HepG2 (cell line): Measurements from ENCODE around the gene FLRT2. TPM values are rescaled to one million over a fixed set of nuclear protein-coding genes. Genes with fewer than 3 reads are reported as not detected.

Experiments
- ATAC-seq: fragments of 200-7000 bp; cut with Tn5 transposase; 3 replicates; pipeline ENCODE4 v1.9.1; 2020; ENCODE audit warnings: mild to moderate bottlenecking, moderate library complexity
- BruUV-seq: library from RNA; stranded (reverse); fragments of 400-500 nt; replicated peaks from 2 replicates; lab custom pipeline; 2021; lab: Mats Ljungman, UMichigan
- CTCF ChIA-PET: fragments of 300-600 bp; formaldehyde crosslinking; extraction: SDS; loops from one replicate; lab custom pipeline; 2021; ENCODE audit warnings: low total read pairs, inconsistent platforms, low intra/inter-chr PET ratio; lab: Yijun Ruan, JAX
- POLR2A ChIA-PET: fragments of 350-600 bp; sonication (Branson Sonifier 250); formaldehyde crosslinking; loops from one replicate; lab custom pipeline; 2020; ENCODE audit warnings: antibody characterized with exemption, inconsistent platforms; lab: Yijun Ruan, JAX
- DNase-seq: peaks from one replicate; pipeline ENCODE4 v3.0.0-alpha.2; 2015; ENCODE audit warnings: low spot score
- FAIRE-seq: peaks from 3 replicates; lab custom pipeline; 2011; peaks lifted over from hg19 to GRCh38; lab: Jason Lieb, UNC
- H2AFZ ChIP-seq: one replicate; pipeline ENCODE4 v1.6.1; 2011; ENCODE audit warnings: low read length, inconsistent platforms
- H3K27ac ChIP-seq: fragments of 300-600 bp; 3 replicates; pipeline ENCODE4 v1.8.0; 2011; ENCODE audit warnings: mixed run types, mild to moderate bottlenecking, mixed read lengths, low read length, inconsistent platforms; ENCODE audit not compliant: insufficient read depth; ENCODE audit errors: extremely low read length
- H3K27me3 ChIP-seq, 2 experiments: fragments of 200-600 bp in 1 of 2; 2 replicates in 1 of 2; 3 replicates in 1 of 2; pipeline versions ENCODE4 v1.6.0 to v1.8.0; 2011; ENCODE audit warnings: low read length in 2 of 2, mild to moderate bottlenecking in 2 of 2, moderate library complexity in 2 of 2, inconsistent platforms in 1 of 2; ENCODE audit not compliant: insufficient read depth in 2 of 2, control insufficient read depth in 1 of 2
- H3K36me3 ChIP-seq, 2 experiments: fragments of 200-600 bp in 1 of 2; replicated peaks in 1 of 2; 2 replicates in 1 of 2; 3 replicates in 1 of 2; pipeline versions ENCODE4 v1.5.1 to v1.8.0; 2011; ENCODE audit warnings: low read length in 2 of 2, inconsistent platforms in 1 of 2; ENCODE audit not compliant: insufficient read depth in 2 of 2, control insufficient read depth in 1 of 2
- H3K4me1 ChIP-seq: 2 replicates; pipeline ENCODE4 v1.5.1; 2012; ENCODE audit warnings: low read length, inconsistent platforms; ENCODE audit not compliant: insufficient read depth
- H3K4me2 ChIP-seq: 2 replicates; pipeline ENCODE4 v1.6.0; 2011; ENCODE audit warnings: low read depth, low read length, inconsistent platforms
- H3K4me3 ChIP-seq, 3 experiments: fragments of 200-600 bp in 1 of 3; sonication (generic), shearing (Covaris generic) in 1 of 3; replicated peaks in 1 of 3; 2 replicates each; pipeline ENCODE4 v1.5.1; 2011 to 2016; ENCODE audit warnings: low read length in 3 of 3, inconsistent platforms in 2 of 3, low read depth in 2 of 3, mild to moderate bottlenecking in 2 of 3, control low read depth in 1 of 3, mixed read lengths in 1 of 3; ENCODE audit not compliant: insufficient read depth in 1 of 3
- H3K79me2 ChIP-seq: one replicate; pipeline ENCODE4 v1.6.1; 2011; ENCODE audit warnings: low read length, inconsistent platforms; ENCODE audit not compliant: insufficient read depth
- H3K9ac ChIP-seq: 2 replicates; pipeline ENCODE4 v1.6.0; 2011; ENCODE audit warnings: mild to moderate bottlenecking, low read depth, low read length, inconsistent platforms; ENCODE audit not compliant: insufficient read depth
- H3K9me3 ChIP-seq: 2 replicates; pipeline ENCODE4 v1.5.1; 2012; ENCODE audit warnings: mild to moderate bottlenecking, low read length
- H4K20me1 ChIP-seq: 2 replicates; pipeline ENCODE4 v1.6.0; 2011; ENCODE audit warnings: inconsistent platforms, mild to moderate bottlenecking, low read length, moderate library complexity; ENCODE audit not compliant: insufficient read depth
- DRAP1 ChIP-seq: IDR thresholded peaks from 2 replicates; pipeline ENCODE4 v1.6.1; 2016; ENCODE audit warnings: missing genetic modification reagents, missing compliant biosample characterization
- RAD21 ChIP-seq: fragments of 450-650 bp; formaldehyde crosslinking; IDR thresholded peaks from 2 replicates; pipeline ENCODE4 v1.5.0; 2020; ENCODE audit warnings: mild to moderate bottlenecking
- RFXAP ChIP-seq: sonication (generic); formaldehyde crosslinking; IDR thresholded peaks from 2 replicates; pipeline ENCODE4 v1.4.0; 2020; ENCODE audit warnings: missing genetic modification reagents, borderline replicate concordance
- SMC3 ChIP-seq: IDR thresholded peaks from 2 replicates; pipeline ENCODE4 v1.6.1; 2011; ENCODE audit warnings: low read length, improper control_type of control experiment
- STAG1 ChIP-seq: sonication (generic); formaldehyde crosslinking; IDR thresholded peaks from 2 replicates; pipeline ENCODE4 v1.4.0; 2020; ENCODE audit warnings: missing genetic modification reagents
- WGBS: methylation state at CpG from one replicate; pipeline ENCODE4 v1.1.6; 2017; ENCODE audit warnings: low lambda C conversion rate; 5-methylcytosine and 5-hydroxymethylcytosine counted together
- in situ Hi-C: cut with HindIII; loops from 2 replicates; pipeline ENCODE4 v1.10.0; 2017; ENCODE audit warnings: low pct_unique_long_range_greater_than_20kb; ENCODE audit not compliant: extremely low pct_ligation_motif_present
- intact Hi-C: fragments of 100-400 bp; cut with micrococcal nuclease; formaldehyde crosslinking; loops from one replicate; pipeline ENCODE4 v1.10.0; 2022; ENCODE audit not compliant: unreplicated experiment
- polyA plus RNA-seq, 8 experiments: library from polyadenylated mRNA; depleted of rRNA in 3 of 8; stranded (reverse) in 7 of 8; unstranded in 1 of 8; fragments of >200 nt; fragmentation: Illumina TruSeq in 4 of 8; extraction: Trizol in 4 of 8; gene quantifications; 2 replicates each; pipeline versions ENCODE4 v1.2.1 to v1.2.3, GENCODE V29; 2011 to 2016; ENCODE audit warnings: low read depth in 4 of 8, missing spikeins in 1 of 8, mixed read lengths in 1 of 8; ENCODE audit not compliant: insufficient read depth in 1 of 8
- total RNA-seq, 5 experiments: library from RNA; depleted of rRNA; stranded (reverse); fragments of >200 nt; fragmentation: Illumina TruSeq; extraction: Trizol; gene quantifications; 2 replicates each; pipeline ENCODE4 v1.2.3, GENCODE V29; 2016; ENCODE audit warnings: low read depth in 1 of 5
- TF ChIP-seq, protein P1 (sequence below): sonication (generic); formaldehyde crosslinking; IDR thresholded peaks from 2 replicates; pipeline ENCODE4 v1.5.0; 2020; ENCODE audit warnings: mild to moderate bottlenecking, missing genetic modification reagents, moderate library complexity

The FLRT2 gene
- total and polyA plus RNA-seq, 2 of the 13 experiments (the other 11 are each of a cell fraction or from before 2014, with no cell fraction given), result not detected

DNA sequence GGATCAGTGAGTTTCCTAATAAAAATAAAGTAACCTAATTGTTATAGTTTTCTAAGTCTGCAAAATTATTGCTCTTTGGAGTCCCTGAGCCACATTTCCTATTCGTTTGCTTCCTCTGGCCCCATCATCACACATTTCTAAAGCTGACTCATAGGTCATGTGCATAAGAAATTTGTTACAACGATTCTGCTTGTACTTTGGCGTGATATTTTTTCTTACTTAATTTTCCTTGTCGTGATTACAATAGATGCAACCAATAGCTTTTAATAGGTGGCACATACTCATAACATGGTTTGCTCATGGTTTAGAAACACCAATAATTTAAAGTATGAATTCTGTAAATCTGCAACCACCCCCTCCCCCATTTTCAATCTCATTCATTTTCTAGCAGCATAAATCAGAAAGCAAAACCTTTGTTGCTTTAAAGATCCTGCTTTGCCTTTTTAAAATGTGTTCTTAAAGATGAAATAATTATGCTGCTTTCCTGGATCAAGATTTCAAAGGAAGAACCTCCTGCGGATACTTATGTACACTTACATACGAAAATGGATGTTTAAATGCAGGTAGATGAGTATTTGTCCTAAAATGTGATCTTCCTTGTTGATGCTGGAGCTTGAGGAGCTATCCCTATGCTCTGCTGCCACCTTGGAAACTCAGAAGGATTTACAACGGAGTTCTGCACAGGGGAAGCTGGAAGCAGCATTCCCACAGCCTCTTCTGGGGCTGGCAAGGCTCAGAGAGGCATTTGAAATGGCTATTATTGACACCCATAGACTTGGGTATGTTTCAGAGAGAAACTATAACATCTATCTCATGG, 1.7 kb upstream of the FLRT2 start:
- FAIRE-seq, result peak; percentile 46
- peaks cover 14% of the 10 kb centered on the region; the same call in 1 of the 2 replicates for H3K9me3 ChIP-seq
- H3K4me3 ChIP-seq, result no peak overlapping the region; a peak in 1 of 6 replicates
- TF ChIP-seq, protein P1, sequence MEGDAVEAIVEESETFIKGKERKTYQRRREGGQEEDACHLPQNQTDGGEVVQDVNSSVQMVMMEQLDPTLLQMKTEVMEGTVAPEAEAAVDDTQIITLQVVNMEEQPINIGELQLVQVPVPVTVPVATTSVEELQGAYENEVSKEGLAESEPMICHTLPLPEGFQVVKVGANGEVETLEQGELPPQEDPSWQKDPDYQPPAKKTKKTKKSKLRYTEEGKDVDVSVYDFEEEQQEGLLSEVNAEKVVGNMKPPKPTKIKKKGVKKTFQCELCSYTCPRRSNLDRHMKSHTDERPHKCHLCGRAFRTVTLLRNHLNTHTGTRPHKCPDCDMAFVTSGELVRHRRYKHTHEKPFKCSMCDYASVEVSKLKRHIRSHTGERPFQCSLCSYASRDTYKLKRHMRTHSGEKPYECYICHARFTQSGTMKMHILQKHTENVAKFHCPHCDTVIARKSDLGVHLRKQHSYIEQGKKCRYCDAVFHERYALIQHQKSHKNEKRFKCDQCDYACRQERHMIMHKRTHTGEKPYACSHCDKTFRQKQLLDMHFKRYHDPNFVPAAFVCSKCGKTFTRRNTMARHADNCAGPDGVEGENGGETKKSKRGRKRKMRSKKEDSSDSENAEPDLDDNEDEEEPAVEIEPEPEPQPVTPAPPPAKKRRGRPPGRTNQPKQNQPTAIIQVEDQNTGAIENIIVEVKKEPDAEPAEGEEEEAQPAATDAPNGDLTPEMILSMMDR (CRISPR knock-in tag), result peak; percentile 73
- TF ChIP-seq RAD21 (CRISPR knock-in tag) (peak; percentile 71), RFXAP (CRISPR knock-in tag) (no peak), DRAP1 (CRISPR knock-in tag) (no peak), STAG1 (CRISPR knock-in tag) (peak; percentile 83), SMC3 (peak; percentile 69)
- WGBS, result 28% methylated on average over 7 of the region's 7 CpGs
- peaks cover 4 to 45% of the 10 kb centered on the region in 2 experiments for H3K27me3 ChIP-seq
- no peak overlapping the region for H2AFZ ChIP-seq
- POLR2A ChIA-PET, result no interaction called here
- no peaks in the 10 kb centered on the region for H4K20me1 ChIP-seq
- no peak overlapping the region for H3K9ac ChIP-seq
- no peaks in the 10 kb centered on the region for H3K4me1 ChIP-seq
- in situ Hi-C loops (loop anchor here (10.0 kb wide), 1 partner anchor 113 kb away; no protein-coding TSS in a partner anchor), intact Hi-C loops (loop anchor here (2.0 to 10.0 kb wide), 2 partner anchors 113 to 333 kb away; no protein-coding TSS in a partner anchor)
- no peaks in the 10 kb centered on the region for H3K79me2 ChIP-seq
- H3K27ac ChIP-seq, result no peak overlapping the region
- CTCF ChIA-PET, result interaction anchor here (0.7 kb wide), 1 partner anchor 113 kb away, joined by 3 read pairs; no protein-coding TSS in a partner anchor
- ATAC-seq, result peak; percentile 84
- H3K36me3 ChIP-seq, result no peaks in the 10 kb centered on the region
- DNase-seq, result peak; percentile 41
- no TSS peak for BruUV-seq
- no peak overlapping the region for H3K4me2 ChIP-seq
